ENCODE data around the gene ZBED5. TPM values are rescaled to one million over a fixed set of nuclear protein-coding genes. Genes with fewer than 3 reads are reported as not detected.

The ZBED5 gene
- total RNA-seq, 1 experiment from 2014 or later: 43.0 TPM

GRCh38 chr11:10878408-10879214 is 20.8 kb upstream of the ZBED5 start:
- DNase-seq (ENCODE audit: low spot score): peak; percentile 55

- DNase-seq (ENCODE audit: low spot score): no peak
These were observed 18.3 kb upstream of the ZBED5 start for GRCh38 chr11:10876158-10876557.

- no peak for DNase-seq (ENCODE audit: low spot score)
These were observed 17.7 kb upstream of the ZBED5 start for GRCh38 chr11:10875430-10876021.

GRCh38 chr11:10872097-10872496 is 14.2 kb upstream of the ZBED5 start:
- DNase-seq (ENCODE audit: low spot score): no peak

- DNase-seq (ENCODE audit: low spot score): no peak
These were observed 10.5 kb upstream of the ZBED5 start for GRCh38 chr11:10868352-10868751.

GRCh38 chr11:10866893-10867331 is 9.1 kb upstream of the ZBED5 start:
- no peak for DNase-seq (ENCODE audit: low spot score)

- no peak for DNase-seq (ENCODE audit: low spot score)
These were observed 8.0 kb upstream of the ZBED5 start for GRCh38 chr11:10865837-10866270.

- DNase-seq (ENCODE audit: low spot score): no peak
These were observed 6.8 kb upstream of the ZBED5 start for GRCh38 chr11:10864688-10865087.

GRCh38 chr11:10862446-10862845 is 4.6 kb upstream of the ZBED5 start:
- DNase-seq (ENCODE audit: low spot score): no peak

- DNase-seq (ENCODE audit: low spot score): no peak
These were observed 3.9 kb upstream of the ZBED5 start for GRCh38 chr11:10861799-10862198.

GRCh38 chr11:10861047-10861446 is 3.2 kb upstream of the ZBED5 start:
- no peak for DNase-seq (ENCODE audit: low spot score)

GRCh38 chr11:10858439-10859325 is 829 bp upstream of the ZBED5 start:
- no peak for DNase-seq (ENCODE audit: low spot score)

- no peak for DNase-seq (ENCODE audit: low spot score)
These were observed 469 bp downstream of the ZBED5 start for GRCh38 chr11:10857459-10857708.

GRCh38 chr11:10856689-10857458 is 979 bp downstream of the ZBED5 start:
- peak; percentile 67 for DNase-seq (ENCODE audit: low spot score)

- DNase-seq (ENCODE audit: low spot score): no peak
These were observed 2.6 kb downstream of the ZBED5 start for GRCh38 chr11:10855295-10855694.

- no peak for DNase-seq (ENCODE audit: low spot score)
These were observed 9.6 kb downstream of the ZBED5 start for GRCh38 chr11:10847960-10848860.

- no peak for DNase-seq (ENCODE audit: low spot score)
These were observed 11.2 kb downstream of the ZBED5 start for GRCh38 chr11:10846660-10847059.

GRCh38 chr11:10845589-10845988 is 12.3 kb downstream of the ZBED5 start:
- DNase-seq (ENCODE audit: low spot score): no peak

- no peak for DNase-seq (ENCODE audit: low spot score)
These were observed 13.1 kb downstream of the ZBED5 start for GRCh38 chr11:10844796-10845195.

- no peak for DNase-seq (ENCODE audit: low spot score)
These were observed 13.5 kb downstream of the ZBED5 start for GRCh38 chr11:10844356-10844755.

- DNase-seq (ENCODE audit: low spot score): no peak
These were observed 19.0 kb downstream of the ZBED5 start for GRCh38 chr11:10838881-10839280.
